OCI-LY1 (cell line): Measurements from ENCODE around the gene CAMTA1.

Experiments
- H2AFZ ChIP-seq: fragments of 200-600 bp; sonication (generic), shearing (Covaris generic); 2 replicates; pipeline ENCODE4 v1.6.0; 2014; ENCODE audit warnings: antibody characterized with exemption, mild to moderate bottlenecking, low read length
- H3F3A ChIP-seq: fragments of 200-600 bp; sonication (generic), shearing (Covaris generic); 2 replicates; pipeline ENCODE4 v1.6.0; 2014; ENCODE audit warnings: mild to moderate bottlenecking, antibody characterized with exemption, low read length, moderate library complexity; ENCODE audit not compliant: insufficient read depth
- H3K27ac ChIP-seq: fragments of 200-600 bp; sonication (generic); 2 replicates; pipeline ENCODE4 v1.5.1; 2014; ENCODE audit warnings: low read length, mixed run types, mild to moderate bottlenecking, low read depth; ENCODE audit not compliant: poor library complexity, severe bottlenecking
- H3K27me3 ChIP-seq: fragments of 200-600 bp; sonication (generic); 2 replicates; pipeline ENCODE4 v1.6.0; 2014; ENCODE audit warnings: antibody characterized with exemption, mild to moderate bottlenecking, low read length, moderate library complexity; ENCODE audit not compliant: insufficient read depth
- H3K36me3 ChIP-seq: fragments of 200-600 bp; sonication (generic); 2 replicates; pipeline ENCODE4 v1.6.1; 2014; ENCODE audit warnings: mild to moderate bottlenecking, antibody characterized with exemption, low read length, moderate library complexity, mixed read lengths; ENCODE audit not compliant: insufficient read depth
- H3K4me1 ChIP-seq: fragments of 200-600 bp; sonication (generic); 2 replicates; pipeline ENCODE4 v1.5.1; 2014; ENCODE audit warnings: mild to moderate bottlenecking, low read length, moderate library complexity; ENCODE audit not compliant: insufficient read depth, severe bottlenecking
- H3K4me2 ChIP-seq: fragments of 200-600 bp; sonication (generic), shearing (Covaris generic); 2 replicates; pipeline ENCODE4 v1.6.1; 2014; ENCODE audit warnings: low read length
- H3K4me3 ChIP-seq: fragments of 200-600 bp; sonication (generic); 2 replicates; pipeline ENCODE4 v1.5.1; 2014; ENCODE audit warnings: low read length, low read depth, mild to moderate bottlenecking, mixed read lengths; ENCODE audit not compliant: poor library complexity, severe bottlenecking
- H3K79me2 ChIP-seq: fragments of 200-600 bp; shearing (Covaris generic); 2 replicates; pipeline ENCODE4 v1.6.1; 2016; ENCODE audit warnings: mixed run types, low read length, mixed read lengths; ENCODE audit not compliant: insufficient read depth
- H3K9ac ChIP-seq: fragments of 200-600 bp; sonication (generic), shearing (Covaris generic); 2 replicates; pipeline ENCODE4 v1.6.1; 2014; ENCODE audit warnings: mild to moderate bottlenecking, low read length, mixed read lengths
- H3K9me2 ChIP-seq: fragments of 200-600 bp; sonication (generic), shearing (Covaris generic); 2 replicates; pipeline ENCODE4 v1.6.1; 2014; ENCODE audit warnings: low read depth, mild to moderate bottlenecking, low read length, mixed read lengths
- H3K9me3 ChIP-seq: fragments of 200-600 bp; shearing (Covaris generic); 2 replicates; pipeline ENCODE4 v1.6.1; 2014; ENCODE audit warnings: low read length, mixed read lengths
- H4K20me1 ChIP-seq: fragments of 200-600 bp; sonication (generic), shearing (Covaris generic); 2 replicates; pipeline ENCODE4 v1.6.0; 2016; ENCODE audit warnings: mild to moderate bottlenecking, low read length; ENCODE audit not compliant: insufficient read depth
- EZH2 ChIP-seq: fragments of 200-600 bp; sonication (generic), shearing (Covaris generic); IDR thresholded peaks from 2 replicates; pipeline ENCODE4 v1.8.0; 2017; ENCODE audit warnings: borderline replicate concordance, mixed run types, mild to moderate bottlenecking, antibody characterized with exemption, low read length, moderate library complexity, mixed read lengths
- TF ChIP-seq, protein P1 (sequence below): fragments of 200-600 bp; sonication (generic), shearing (Covaris generic); IDR thresholded peaks from 2 replicates; pipeline ENCODE4 v1.5.1; 2017; ENCODE audit warnings: mild to moderate bottlenecking, antibody characterized with exemption, low read length, moderate library complexity, mixed read lengths

CAMTA1 gene

DNA sequence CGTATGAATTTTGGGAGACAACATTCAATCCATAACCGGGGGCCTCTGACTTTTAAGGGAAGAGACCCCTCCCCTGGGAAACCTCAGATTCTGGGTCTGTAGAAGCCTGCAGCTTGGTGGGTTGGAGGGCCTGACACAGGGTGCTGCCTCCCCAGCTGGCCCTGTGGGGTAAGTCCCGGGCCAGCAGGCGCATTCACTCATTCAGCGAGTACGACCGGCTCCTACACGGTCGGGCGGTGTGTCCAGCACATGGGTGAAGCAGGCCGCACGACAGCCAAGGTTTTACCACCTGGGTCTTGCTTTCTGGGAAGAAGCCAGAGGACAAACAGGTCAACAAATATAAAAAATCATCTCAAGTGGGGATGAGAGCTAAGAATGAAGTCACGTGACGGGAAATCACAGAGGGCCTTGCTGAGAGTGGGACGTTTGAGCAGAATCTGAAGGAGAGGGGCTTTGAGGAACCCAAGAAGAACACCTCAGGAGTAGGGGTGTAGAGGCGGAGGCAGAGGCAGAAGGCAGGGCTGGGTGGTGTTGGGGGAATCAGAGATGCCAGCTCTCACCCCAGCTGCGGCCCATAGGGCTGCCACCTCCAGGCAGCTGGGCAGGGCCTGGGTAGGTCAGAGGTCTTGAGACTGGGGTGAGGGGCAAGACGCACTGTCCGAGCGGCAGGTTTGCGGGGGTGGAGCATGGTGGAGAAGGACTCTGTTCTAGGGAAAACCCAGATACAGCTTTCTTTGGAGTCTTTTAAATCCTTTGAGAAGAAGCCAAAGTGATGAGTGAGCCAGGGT is 652.5 kb downstream of the CAMTA1 start:
- no peaks in the 10 kb centered on the region for H3K79me2 ChIP-seq
- no peak overlapping the region for H3K4me2 ChIP-seq
- no peak for TF ChIP-seq EZH2
- TF ChIP-seq, protein P1, sequence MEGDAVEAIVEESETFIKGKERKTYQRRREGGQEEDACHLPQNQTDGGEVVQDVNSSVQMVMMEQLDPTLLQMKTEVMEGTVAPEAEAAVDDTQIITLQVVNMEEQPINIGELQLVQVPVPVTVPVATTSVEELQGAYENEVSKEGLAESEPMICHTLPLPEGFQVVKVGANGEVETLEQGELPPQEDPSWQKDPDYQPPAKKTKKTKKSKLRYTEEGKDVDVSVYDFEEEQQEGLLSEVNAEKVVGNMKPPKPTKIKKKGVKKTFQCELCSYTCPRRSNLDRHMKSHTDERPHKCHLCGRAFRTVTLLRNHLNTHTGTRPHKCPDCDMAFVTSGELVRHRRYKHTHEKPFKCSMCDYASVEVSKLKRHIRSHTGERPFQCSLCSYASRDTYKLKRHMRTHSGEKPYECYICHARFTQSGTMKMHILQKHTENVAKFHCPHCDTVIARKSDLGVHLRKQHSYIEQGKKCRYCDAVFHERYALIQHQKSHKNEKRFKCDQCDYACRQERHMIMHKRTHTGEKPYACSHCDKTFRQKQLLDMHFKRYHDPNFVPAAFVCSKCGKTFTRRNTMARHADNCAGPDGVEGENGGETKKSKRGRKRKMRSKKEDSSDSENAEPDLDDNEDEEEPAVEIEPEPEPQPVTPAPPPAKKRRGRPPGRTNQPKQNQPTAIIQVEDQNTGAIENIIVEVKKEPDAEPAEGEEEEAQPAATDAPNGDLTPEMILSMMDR: no peak
- H2AFZ ChIP-seq: no peak overlapping the region
- H3K27ac ChIP-seq: no peak overlapping the region
- no peaks in the 10 kb centered on the region for H3K9me3 ChIP-seq
- no peaks in the 10 kb centered on the region for H3F3A ChIP-seq
- H3K9ac ChIP-seq: no peak overlapping the region
- no peak overlapping the region for H3K4me3 ChIP-seq
- no peaks in the 10 kb centered on the region for H4K20me1 ChIP-seq
- H3K36me3 ChIP-seq: no peaks in the 10 kb centered on the region
- no peaks in the 10 kb centered on the region for H3K9me2 ChIP-seq
- H3K27me3 ChIP-seq: no peaks in the 10 kb centered on the region
- H3K4me1 ChIP-seq: no peaks in the 10 kb centered on the region

DNA sequence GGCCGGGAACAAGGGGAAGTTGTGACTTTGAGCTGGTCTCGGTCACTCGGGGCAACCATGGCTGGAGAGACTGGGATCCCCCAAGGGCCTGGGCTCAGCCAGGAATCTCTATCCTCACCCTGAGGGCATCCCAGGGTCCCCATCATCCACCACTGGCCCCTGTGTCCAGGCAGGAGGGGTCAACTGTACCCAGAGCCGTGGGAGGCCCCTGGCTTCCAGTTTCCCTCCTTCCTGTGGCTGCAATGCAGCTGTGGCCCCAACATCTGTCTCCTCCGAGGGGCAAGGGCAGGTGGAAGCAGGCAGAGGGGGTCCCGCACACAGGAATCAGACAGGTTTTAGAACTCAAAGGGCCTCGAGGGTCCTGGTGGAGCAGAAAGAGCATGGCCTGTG is 653.1 kb downstream of the CAMTA1 start:
- H3K4me2 ChIP-seq: no peak overlapping the region
- H4K20me1 ChIP-seq: no peaks in the 10 kb centered on the region
- no peak for TF ChIP-seq EZH2
- TF ChIP-seq, protein P1: no peak
- H3K9ac ChIP-seq: no peak overlapping the region
- H3K4me1 ChIP-seq: no peaks in the 10 kb centered on the region
- H3K4me3 ChIP-seq: no peak overlapping the region
- no peaks in the 10 kb centered on the region for H3K9me2 ChIP-seq
- H3K79me2 ChIP-seq: no peaks in the 10 kb centered on the region
- H3K9me3 ChIP-seq: no peaks in the 10 kb centered on the region
- H3K27ac ChIP-seq: no peak overlapping the region
- H2AFZ ChIP-seq: no peak overlapping the region
- no peaks in the 10 kb centered on the region for H3K36me3 ChIP-seq
- H3K27me3 ChIP-seq: no peaks in the 10 kb centered on the region
- H3F3A ChIP-seq: no peaks in the 10 kb centered on the region

DNA sequence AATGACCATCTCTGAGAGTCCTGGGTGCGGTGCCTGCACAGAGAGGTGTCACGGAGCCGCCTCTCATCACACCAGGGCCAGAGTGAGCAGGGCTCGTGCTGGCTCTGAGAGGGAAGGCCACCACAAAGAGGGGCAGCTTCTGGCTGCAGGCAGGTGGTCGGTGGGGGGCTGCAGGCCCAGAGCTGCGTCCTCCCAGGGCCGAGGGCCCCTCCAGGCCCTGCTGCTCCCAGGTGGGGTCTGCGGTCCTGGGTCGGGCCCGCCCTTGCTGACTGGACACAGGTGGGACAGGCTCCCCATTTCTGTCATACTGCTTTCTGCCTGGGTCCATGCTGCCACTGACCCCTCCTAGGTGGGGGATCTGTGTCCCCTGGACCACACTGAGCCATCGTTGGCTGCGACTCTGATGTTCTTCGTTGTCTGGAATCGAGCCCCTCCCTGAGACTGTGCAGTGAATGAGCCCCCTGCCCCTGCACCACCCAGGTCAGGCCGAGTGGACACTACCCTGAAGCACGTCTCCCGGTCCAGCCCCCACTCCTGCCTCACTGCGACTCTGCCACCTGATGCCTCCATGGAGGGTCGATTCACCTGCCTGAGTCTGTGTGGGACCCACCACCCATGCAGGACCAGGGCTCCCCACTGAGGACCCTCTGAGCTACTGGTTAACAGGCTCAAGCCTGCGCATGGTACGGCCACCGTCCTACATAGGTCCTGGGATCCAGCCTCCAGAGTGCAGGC is 653.8 kb downstream of the CAMTA1 start:
- Histone ChIP-seq H3K9me3 (no peaks in the 10 kb centered on the region), H3K4me2 (no peak overlapping the region), H3F3A (no peaks in the 10 kb centered on the region), H2AFZ (no peak overlapping the region), H3K27me3 (no peaks in the 10 kb centered on the region), H3K79me2 (no peaks in the 10 kb centered on the region), H3K9me2 (no peaks in the 10 kb centered on the region), H4K20me1 (no peaks in the 10 kb centered on the region), H3K36me3 (no peaks in the 10 kb centered on the region), H3K4me1 (no peaks in the 10 kb centered on the region), H3K27ac (no peak overlapping the region), H3K9ac (no peak overlapping the region), H3K4me3 (no peak overlapping the region)
- TF ChIP-seq, protein P1: no peak
- no peak for TF ChIP-seq EZH2
